Thyroid gland (tissue), 4 donors: ENCODE results near the gene SEPTIN8. TPM values are rescaled to one million over a fixed set of nuclear protein-coding genes. Genes with fewer than 3 reads are reported as not detected.

ENCODE experiments used
- DNase-seq, 2 donors: peaks; one replicate each; pipeline ENCODE4 v3.0.0-alpha.2; 2019
- H3K27ac ChIP-seq, 3 donors: fragments of 200-600 bp; sonication (generic); 1 replicate in 2 of 3; 2 replicates in 1 of 3; pipeline ENCODE4 v1.5.1; 2016 to 2019; ENCODE audit warnings: mild to moderate bottlenecking in 1 of 3, moderate library complexity in 1 of 3
- H3K27me3 ChIP-seq: fragments of 200-600 bp; sonication (generic); one replicate; pipeline ENCODE4 v1.5.1; 2019
- H3K36me3 ChIP-seq, 2 donors: fragments of 200-600 bp; sonication (generic); one replicate each; pipeline ENCODE4 v1.5.1; 2016 to 2019
- H3K4me1 ChIP-seq, 2 donors: fragments of 200-600 bp; sonication (generic); one replicate each; pipeline ENCODE4 v1.5.1; 2017 to 2019
- H3K4me3 ChIP-seq, 3 donors: fragments of 200-600 bp; sonication (generic); replicated peaks in 1 of 3; 1 replicate in 2 of 3; 2 replicates in 1 of 3; pipeline ENCODE4 v1.5.1; 2016; ENCODE audit warnings: mild to moderate bottlenecking in 1 of 3
- H3K9me3 ChIP-seq: fragments of 200-600 bp; sonication (generic); one replicate; pipeline ENCODE4 v1.5.1; 2017
- POLR2A ChIP-seq, 2 donors: fragments of 450-650 bp; IDR thresholded peaks; one replicate each; pipeline ENCODE4 v1.6.1; 2017; ENCODE audit warnings: antibody characterized with exemption in 2 of 2, mild to moderate bottlenecking in 2 of 2, moderate library complexity in 1 of 2
- WGBS, 2 donors: methylation state at CpG; one replicate each; pipeline ENCODE4 v1.1.5; 2017; 5-methylcytosine and 5-hydroxymethylcytosine counted together
- intact Hi-C: fragments of 100-400 bp; cut with DNase I; formaldehyde crosslinking; loops from one replicate; pipeline ENCODE4 v1.15.1; 2023
- total RNA-seq, 4 donors: library from RNA; depleted of rRNA; stranded (reverse); fragments of >200 nt; gene quantifications; one replicate each; pipeline ENCODE4 v1.2.3, GENCODE V29; 2016
- TF ChIP-seq, protein P1 (sequence below), 6 experiments: fragments of 200-600 bp in 3 of 6; fragments of 450-650 bp in 3 of 6; sonication (generic) in 3 of 6; IDR thresholded peaks; one replicate each; pipeline ENCODE4 v1.5.1; 2016 to 2019; ENCODE audit warnings: antibody characterized with exemption in 6 of 6, mild to moderate bottlenecking in 2 of 6, inconsistent platforms in 1 of 6, moderate library complexity in 1 of 6

SEPTIN8 gene
- total RNA-seq, 4 donors from 2014 or later, result 41.9 to 57.7 (median 46.7) TPM

- H3K27me3 ChIP-seq, result no peaks in the 10 kb centered on the region
- no peaks in the 10 kb centered on the region for H3K36me3 ChIP-seq
- intact Hi-C loops, result loop anchor here (10.0 kb wide), 3 partner anchors 77 to 437 kb away; partner anchors contain the start of gene CCNI2
- H3K4me3 ChIP-seq, result no peak overlapping the region
- no peak for DNase-seq
- H3K9me3 ChIP-seq, result no peaks in the 10 kb centered on the region
- no peak overlapping the region for H3K27ac ChIP-seq
- peaks cover 3 to 12% of the 10 kb centered on the region in 2 donors for H3K4me1 ChIP-seq
- WGBS, 2 donors, result 76 to 89% methylated on average over 3 of the region's 3 CpGs
- TF ChIP-seq, protein P1, sequence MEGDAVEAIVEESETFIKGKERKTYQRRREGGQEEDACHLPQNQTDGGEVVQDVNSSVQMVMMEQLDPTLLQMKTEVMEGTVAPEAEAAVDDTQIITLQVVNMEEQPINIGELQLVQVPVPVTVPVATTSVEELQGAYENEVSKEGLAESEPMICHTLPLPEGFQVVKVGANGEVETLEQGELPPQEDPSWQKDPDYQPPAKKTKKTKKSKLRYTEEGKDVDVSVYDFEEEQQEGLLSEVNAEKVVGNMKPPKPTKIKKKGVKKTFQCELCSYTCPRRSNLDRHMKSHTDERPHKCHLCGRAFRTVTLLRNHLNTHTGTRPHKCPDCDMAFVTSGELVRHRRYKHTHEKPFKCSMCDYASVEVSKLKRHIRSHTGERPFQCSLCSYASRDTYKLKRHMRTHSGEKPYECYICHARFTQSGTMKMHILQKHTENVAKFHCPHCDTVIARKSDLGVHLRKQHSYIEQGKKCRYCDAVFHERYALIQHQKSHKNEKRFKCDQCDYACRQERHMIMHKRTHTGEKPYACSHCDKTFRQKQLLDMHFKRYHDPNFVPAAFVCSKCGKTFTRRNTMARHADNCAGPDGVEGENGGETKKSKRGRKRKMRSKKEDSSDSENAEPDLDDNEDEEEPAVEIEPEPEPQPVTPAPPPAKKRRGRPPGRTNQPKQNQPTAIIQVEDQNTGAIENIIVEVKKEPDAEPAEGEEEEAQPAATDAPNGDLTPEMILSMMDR (IDR thresholded peaks at IDR 0.05), result no peak
- TF ChIP-seq POLR2A (IDR thresholded peaks at IDR 0.05), result no peak
Observed at GRCh38 chr5:132821350-132821749, 44.3 kb upstream of the SEPTIN8 start.

- no peaks in the 10 kb centered on the region for H3K27me3 ChIP-seq
- H3K4me1 ChIP-seq, result peaks cover 3 to 12% of the 10 kb centered on the region in 2 donors
- intact Hi-C loops, result loop anchor here (10.0 kb wide), 3 partner anchors 75 to 435 kb away; partner anchors contain the start of gene CCNI2
- no peaks in the 10 kb centered on the region for H3K9me3 ChIP-seq
- DNase-seq, result peak; percentile 91 to 94
- H3K36me3 ChIP-seq, result no peaks in the 10 kb centered on the region
- no peak overlapping the region for H3K4me3 ChIP-seq
- no peak for TF ChIP-seq POLR2A (IDR thresholded peaks at IDR 0.05)
- TF ChIP-seq, protein P1 (IDR thresholded peaks at IDR 0.05), result peak; percentile 74 to 91 (median 84)
- WGBS, 2 donors, result 25 to 30% methylated on average over 14 to 15 of the region's 15 CpGs
- no peak overlapping the region for H3K27ac ChIP-seq
Observed at GRCh38 chr5:132820162-132820754, 43.2 kb upstream of the SEPTIN8 start.

DNA sequence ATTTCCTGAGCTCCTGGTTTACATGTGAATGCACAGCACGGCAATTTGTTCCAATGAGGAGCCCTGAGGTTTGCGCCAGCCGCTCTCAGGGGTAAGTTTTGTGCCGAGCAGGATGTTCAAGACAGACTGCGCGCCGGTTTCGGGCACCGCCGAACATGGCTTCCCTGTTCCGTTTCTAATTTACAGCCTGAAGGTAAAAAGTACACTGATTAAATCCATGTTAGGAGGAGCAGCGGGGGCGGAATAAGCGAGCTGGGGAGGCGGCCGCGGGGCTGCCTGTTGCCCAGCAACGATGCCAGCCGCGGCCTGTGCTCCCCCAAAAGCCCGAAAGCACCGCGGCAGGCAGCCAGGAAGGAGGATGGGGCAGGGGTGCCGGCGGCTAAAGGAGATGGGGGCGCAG lies 42.4 kb upstream of the SEPTIN8 start:
- 42 to 48% methylated on average over 26 of the region's 26 CpGs for WGBS, 2 donors
- DNase-seq, result no peak
- Histone ChIP-seq H3K4me1 (peaks cover 3 to 12% of the 10 kb centered on the region in 2 donors), H3K9me3 (no peaks in the 10 kb centered on the region), H3K4me3 (no peak overlapping the region), H3K27me3 (no peaks in the 10 kb centered on the region), H3K36me3 (no peaks in the 10 kb centered on the region), H3K27ac (no peak overlapping the region)
- intact Hi-C loops, result no loop called here
- TF ChIP-seq, protein P1 (IDR thresholded peaks at IDR 0.05), result no peak
- no peak for TF ChIP-seq POLR2A (IDR thresholded peaks at IDR 0.05)

DNA sequence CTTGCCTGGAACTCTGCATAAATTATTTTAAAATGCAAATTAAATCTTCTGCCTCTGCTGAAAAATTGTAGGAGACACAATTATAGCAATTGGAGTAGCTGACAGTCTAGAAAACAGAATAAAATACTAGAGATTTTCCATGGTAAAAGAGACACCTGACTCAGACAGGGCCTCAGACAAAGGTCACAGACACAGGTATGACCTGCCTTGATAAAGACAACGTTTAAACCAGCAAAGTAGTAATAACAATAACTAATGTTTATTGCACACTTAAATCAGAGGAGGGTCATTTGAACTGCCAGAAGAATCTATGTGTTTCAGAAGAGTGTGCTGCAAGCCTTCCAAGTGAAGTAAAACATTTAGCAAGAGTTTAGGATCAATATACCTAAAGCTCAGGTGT lies 40.0 kb upstream of the SEPTIN8 start:
- no peaks in the 10 kb centered on the region for H3K36me3 ChIP-seq
- no peak overlapping the region for H3K4me3 ChIP-seq
- H3K27me3 ChIP-seq, result no peaks in the 10 kb centered on the region
- WGBS, 2 donors, result 62 to 66% methylated on average over 1 of the region's 1 CpG
- DNase-seq, result no peak
- intact Hi-C loops, result no loop called here
- peaks cover 10 to 20% of the 10 kb centered on the region in 2 donors for H3K4me1 ChIP-seq
- H3K9me3 ChIP-seq, result no peaks in the 10 kb centered on the region
- TF ChIP-seq, protein P1 (IDR thresholded peaks at IDR 0.05), result no peak
- TF ChIP-seq POLR2A (IDR thresholded peaks at IDR 0.05), result no peak
- no peak overlapping the region for H3K27ac ChIP-seq

DNA sequence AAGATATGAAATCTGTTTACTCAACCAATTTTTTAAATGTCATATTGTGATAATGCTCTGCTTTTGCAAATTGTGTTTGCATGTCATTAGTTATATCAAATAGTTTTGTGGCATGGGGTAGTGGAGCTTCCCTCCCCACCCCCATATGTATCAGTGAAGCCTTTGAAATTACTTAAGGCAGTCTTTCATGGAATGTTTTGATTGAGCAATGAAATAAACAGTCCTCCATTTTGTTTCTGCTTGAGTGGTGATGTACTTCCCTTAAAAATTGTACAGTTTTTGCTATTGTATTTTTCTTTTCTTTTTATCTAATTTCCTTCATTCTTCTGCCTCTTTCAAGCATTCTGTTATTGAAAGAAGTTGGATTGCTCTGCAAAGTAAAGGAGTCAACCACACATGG lies 39.5 kb upstream of the SEPTIN8 start:
- no peak for DNase-seq
- no peak overlapping the region for H3K4me3 ChIP-seq
- no peak for TF ChIP-seq POLR2A (IDR thresholded peaks at IDR 0.05)
- TF ChIP-seq, protein P1 (IDR thresholded peaks at IDR 0.05), result no peak
- no peaks in the 10 kb centered on the region for H3K36me3 ChIP-seq
- H3K9me3 ChIP-seq, result no peaks in the 10 kb centered on the region
- H3K27me3 ChIP-seq, result no peaks in the 10 kb centered on the region
- no peak overlapping the region for H3K27ac ChIP-seq
- peaks cover 6 to 16% of the 10 kb centered on the region in 2 donors for H3K4me1 ChIP-seq
- intact Hi-C loops, result no loop called here
